Esophagus (tissue), 2 donors: ENCODE results near the gene KIZ. TPM values are rescaled to one million over a fixed set of nuclear protein-coding genes. Genes with fewer than 3 reads are reported as not detected.

Source experiments
- H3K27ac ChIP-seq, 2 donors: one replicate each; pipeline ENCODE4 v1.5.1; 2013; ENCODE audit warnings: low read depth in 2 of 2, mild to moderate bottlenecking in 2 of 2, inconsistent platforms in 1 of 2, low read length in 1 of 2, moderate library complexity in 1 of 2
- H3K27me3 ChIP-seq, 2 donors: one replicate each; pipeline ENCODE4 v1.6.1; 2013; ENCODE audit warnings: low read length in 2 of 2, control low read depth in 1 of 2, mild to moderate bottlenecking in 1 of 2; ENCODE audit not compliant: insufficient read depth in 2 of 2, control insufficient read depth in 1 of 2
- H3K36me3 ChIP-seq, 2 donors: one replicate each; pipeline ENCODE4 v1.6.1; 2013; ENCODE audit warnings: low read length in 1 of 2; ENCODE audit not compliant: control insufficient read depth in 2 of 2, insufficient read depth in 2 of 2
- H3K4me1 ChIP-seq, 2 donors: one replicate each; pipeline ENCODE4 v1.6.1; 2013; ENCODE audit warnings: low read length in 1 of 2; ENCODE audit not compliant: control insufficient read depth in 2 of 2, insufficient read depth in 2 of 2
- H3K4me3 ChIP-seq, 2 donors: one replicate each; pipeline ENCODE4 v1.5.1; 2013; ENCODE audit warnings: low read length in 2 of 2, mild to moderate bottlenecking in 2 of 2, low read depth in 1 of 2, moderate library complexity in 1 of 2
- H3K9me3 ChIP-seq, 2 donors: one replicate each; pipeline ENCODE4 v1.6.1; 2013; ENCODE audit warnings: mild to moderate bottlenecking in 2 of 2, low read depth in 1 of 2, low read length in 1 of 2, moderate library complexity in 1 of 2; ENCODE audit not compliant: control insufficient read depth in 2 of 2, insufficient read depth in 1 of 2
- WGBS, 2 donors: extraction: QIAGEN DNeasy Blood & Tissue Kit; methylation state at CpG; one replicate each; pipeline ENCODE4 v1.1.7; 2013; 5-methylcytosine and 5-hydroxymethylcytosine counted together
- polyA plus RNA-seq, 2 donors: library from polyadenylated mRNA; stranded (reverse); fragments of 200-250 nt; gene quantifications; one replicate each; pipeline ENCODE4 v1.2.3, GENCODE V29; 2013
- donor health status: healthy with polysubstance abuse.
- donor health status: Bipolar disorder and iron deficiency.

KIZ gene
- polyA plus RNA-seq, 2 donors, result 4.0 to 5.7 TPM

DNA sequence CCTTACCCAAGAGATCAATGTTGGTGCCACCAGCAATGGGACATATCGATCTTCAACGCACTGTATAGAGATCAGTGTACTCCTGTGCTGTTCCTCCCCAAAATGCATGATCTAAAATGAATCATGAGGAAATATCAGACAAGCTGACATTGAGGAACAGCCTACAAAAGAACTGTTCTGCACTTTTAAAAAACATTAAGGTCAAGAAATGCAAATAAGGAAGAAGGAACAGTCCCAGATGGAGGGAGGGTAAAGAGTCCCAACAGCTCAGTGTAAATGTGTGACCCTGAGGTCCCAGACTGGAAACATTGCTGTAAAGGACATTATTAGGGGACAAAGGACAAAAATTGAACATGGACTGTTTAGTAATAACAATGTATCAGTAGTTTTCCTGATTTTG, 152.9 kb downstream of the KIZ start:
- WGBS, 2 donors, result 93 to 95% methylated on average over 2 of the region's 2 CpGs
- no peaks in the 10 kb centered on the region for H3K36me3 ChIP-seq
- no peak overlapping the region for H3K4me3 ChIP-seq
- no peak overlapping the region for H3K27ac ChIP-seq
- H3K27me3 ChIP-seq, result no peaks in the 10 kb centered on the region
- H3K9me3 ChIP-seq, result no peaks in the 10 kb centered on the region
- H3K4me1 ChIP-seq, result no peaks in the 10 kb centered on the region

DNA sequence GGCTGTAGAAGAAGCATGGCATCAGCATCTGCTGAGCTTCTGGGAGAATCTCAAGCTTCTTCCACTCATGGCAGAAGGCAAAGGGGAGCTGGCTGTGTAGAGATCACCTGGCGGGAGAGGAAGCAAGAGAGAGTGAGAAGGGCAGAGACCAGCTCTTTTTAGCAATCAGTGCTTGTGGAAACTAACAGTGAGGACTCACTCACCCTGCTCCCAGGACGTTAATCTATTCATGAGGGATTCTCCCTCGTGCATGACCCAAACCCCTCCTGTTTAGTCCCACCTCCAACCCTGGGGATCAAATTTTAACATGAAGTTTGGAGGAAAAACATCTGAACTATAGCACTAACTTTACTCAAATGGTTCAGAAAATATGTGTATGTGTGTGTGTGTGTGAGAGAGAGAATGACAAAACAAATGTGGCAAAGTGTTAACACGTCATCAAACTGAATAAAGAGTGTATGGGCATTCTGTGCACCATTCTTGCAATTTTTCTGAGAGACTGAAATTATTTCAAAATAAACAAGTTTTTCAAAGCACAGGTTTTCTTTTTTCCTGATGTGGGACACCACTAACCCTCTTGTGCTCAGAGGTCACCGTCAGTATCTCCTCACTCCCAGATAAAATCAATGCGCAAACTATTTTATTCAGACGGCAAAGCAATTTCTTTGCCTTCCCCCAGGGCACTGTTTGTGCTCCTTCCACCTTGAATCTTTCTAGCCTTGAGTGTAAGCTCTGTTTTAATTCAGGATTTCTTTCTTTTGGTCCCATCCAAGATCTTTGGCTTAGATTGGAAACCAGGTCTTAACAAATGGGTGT, 154.0 kb downstream of the KIZ start:
- no peaks in the 10 kb centered on the region for H3K9me3 ChIP-seq

DNA sequence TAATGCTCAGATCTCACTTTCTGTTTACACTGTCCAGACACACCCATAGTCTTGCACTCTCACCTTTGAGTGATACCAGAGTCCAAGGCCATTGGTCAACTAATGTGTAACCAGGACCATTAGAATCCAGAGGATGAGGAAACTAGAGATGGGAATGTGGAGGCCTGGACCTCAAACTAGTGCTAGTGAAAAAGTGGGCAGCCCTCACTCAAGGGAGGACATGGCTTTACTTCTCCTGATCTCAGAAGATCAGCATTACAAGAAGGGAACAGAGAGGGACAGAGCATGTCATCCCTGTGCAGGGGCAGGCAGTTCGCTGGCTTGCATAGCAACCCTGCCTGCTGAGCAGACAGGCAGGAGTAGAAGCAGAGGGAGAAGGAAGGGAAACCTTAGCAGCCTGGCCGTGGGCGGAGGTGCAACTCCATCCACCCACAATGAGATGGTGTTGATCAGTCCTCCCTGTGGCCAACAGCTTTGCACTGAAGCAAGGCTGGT, 154.7 kb downstream of the KIZ start:
- H3K36me3 ChIP-seq, result no peaks in the 10 kb centered on the region
- H3K4me3 ChIP-seq, result no peak overlapping the region
- no peaks in the 10 kb centered on the region for H3K9me3 ChIP-seq
- H3K27ac ChIP-seq, result no peak overlapping the region
- H3K4me1 ChIP-seq, result no peaks in the 10 kb centered on the region
- 51 to 72% methylated on average over 3 of the region's 3 CpGs for WGBS, 2 donors
- no peaks in the 10 kb centered on the region for H3K27me3 ChIP-seq

More for the DNA sequence above, 154.0 kb downstream of the KIZ start:
- no peaks in the 10 kb centered on the region for H3K36me3 ChIP-seq
- no peaks in the 10 kb centered on the region for H3K27me3 ChIP-seq
- no peak overlapping the region for H3K4me3 ChIP-seq
- no peak overlapping the region for H3K27ac ChIP-seq
- 50 to 58% methylated on average over 7 of the region's 7 CpGs for WGBS, 2 donors
- no peaks in the 10 kb centered on the region for H3K4me1 ChIP-seq

DNA sequence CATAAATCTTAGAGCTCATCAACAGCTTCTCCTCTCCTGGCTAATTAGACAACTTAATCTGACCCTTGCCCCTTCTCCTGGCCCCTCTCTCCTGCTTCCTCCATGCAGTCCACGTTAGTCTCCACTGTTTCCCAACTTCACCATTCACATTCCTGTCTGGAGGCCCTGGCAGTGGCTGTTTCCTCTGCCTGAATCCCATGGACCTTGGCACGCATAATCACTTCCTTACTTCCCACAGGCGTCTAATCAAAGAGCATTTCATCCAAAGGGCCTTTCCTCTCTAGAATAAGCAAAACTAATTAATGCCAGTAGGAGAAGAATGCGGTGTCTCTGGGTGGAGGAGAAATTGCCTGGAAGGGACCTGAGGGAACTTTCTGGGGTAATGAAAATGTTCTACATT, 160.9 kb downstream of the KIZ start:
- Histone ChIP-seq H3K27me3 (no peaks in the 10 kb centered on the region), H3K4me3 (no peak overlapping the region), H3K27ac (no peak overlapping the region), H3K4me1 (no peaks in the 10 kb centered on the region), H3K36me3 (no peaks in the 10 kb centered on the region), H3K9me3 (no peaks in the 10 kb centered on the region)
- 61 to 63% methylated on average over 4 of the region's 4 CpGs for WGBS, 2 donors

DNA sequence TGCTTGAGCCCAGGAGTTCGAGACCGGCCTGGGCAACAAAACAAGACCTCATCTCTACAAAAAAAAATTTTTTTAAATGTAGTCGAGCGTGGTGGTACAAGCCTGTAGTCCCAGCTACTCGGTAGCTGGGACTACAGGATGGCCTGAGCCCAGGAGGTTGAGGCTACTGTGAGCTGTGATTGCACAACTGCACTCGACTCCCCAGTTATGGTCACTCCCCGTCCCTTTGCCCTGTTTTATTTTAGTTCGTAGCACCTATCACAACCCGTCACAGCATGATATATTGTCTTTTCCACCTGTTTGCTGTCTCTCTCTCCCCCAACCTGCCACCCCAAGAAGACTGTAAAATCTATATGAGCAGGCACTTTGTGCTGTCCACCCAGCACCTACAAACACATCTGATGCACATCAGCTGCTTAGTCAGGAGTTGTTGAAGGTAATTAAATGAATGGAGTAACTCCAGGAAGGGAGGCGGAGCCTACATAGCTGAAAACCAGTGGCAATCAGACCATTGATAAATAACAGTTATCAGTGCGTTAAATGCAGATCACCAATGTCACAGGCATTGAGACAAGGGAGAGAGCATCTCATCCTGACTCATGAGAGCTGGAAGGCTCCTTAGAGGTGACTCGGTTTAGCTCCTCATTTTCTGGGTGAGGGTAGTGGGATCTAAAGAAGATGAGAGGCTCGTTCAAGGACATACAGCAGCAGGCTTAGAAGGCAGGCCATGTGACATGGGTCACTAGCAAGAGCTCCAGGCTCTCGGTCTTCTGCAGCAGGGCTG, 162.9 kb downstream of the KIZ start:
- Histone ChIP-seq H3K27ac (no peak overlapping the region), H3K4me3 (no peak overlapping the region)
- WGBS, 2 donors, result 69 to 76% methylated on average over 14 of the region's 14 CpGs

DNA sequence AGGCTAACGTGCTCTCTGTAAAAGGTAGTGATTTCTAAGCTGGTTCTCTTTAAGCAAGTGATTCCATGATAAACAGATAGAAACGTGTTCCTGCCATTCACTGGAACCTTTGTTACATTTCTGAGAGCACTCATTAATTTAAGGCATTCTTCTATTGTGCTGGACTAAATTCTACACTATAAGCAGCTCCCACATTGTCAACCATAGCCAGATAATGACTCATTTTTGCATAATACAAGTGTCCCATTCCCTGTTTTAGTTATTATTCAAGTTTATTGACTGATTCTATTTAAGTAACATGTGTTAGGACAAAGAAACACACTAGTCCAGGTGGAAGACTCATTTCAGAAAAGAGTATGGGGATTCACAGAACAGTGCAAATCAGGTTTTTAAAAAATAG, 163.8 kb downstream of the KIZ start:
- H3K36me3 ChIP-seq, result no peaks in the 10 kb centered on the region
- no peaks in the 10 kb centered on the region for H3K4me1 ChIP-seq
- WGBS, 2 donors, result 20 to 29% methylated on average over 2 of the region's 2 CpGs
- no peaks in the 10 kb centered on the region for H3K9me3 ChIP-seq
- no peak overlapping the region for H3K27ac ChIP-seq
- no peak overlapping the region for H3K4me3 ChIP-seq
- H3K27me3 ChIP-seq, result no peaks in the 10 kb centered on the region

More for the DNA sequence above, 162.9 kb downstream of the KIZ start:
- H3K4me1 ChIP-seq, result no peaks in the 10 kb centered on the region
- H3K36me3 ChIP-seq, result no peaks in the 10 kb centered on the region
- no peaks in the 10 kb centered on the region for H3K9me3 ChIP-seq
- no peaks in the 10 kb centered on the region for H3K27me3 ChIP-seq

DNA sequence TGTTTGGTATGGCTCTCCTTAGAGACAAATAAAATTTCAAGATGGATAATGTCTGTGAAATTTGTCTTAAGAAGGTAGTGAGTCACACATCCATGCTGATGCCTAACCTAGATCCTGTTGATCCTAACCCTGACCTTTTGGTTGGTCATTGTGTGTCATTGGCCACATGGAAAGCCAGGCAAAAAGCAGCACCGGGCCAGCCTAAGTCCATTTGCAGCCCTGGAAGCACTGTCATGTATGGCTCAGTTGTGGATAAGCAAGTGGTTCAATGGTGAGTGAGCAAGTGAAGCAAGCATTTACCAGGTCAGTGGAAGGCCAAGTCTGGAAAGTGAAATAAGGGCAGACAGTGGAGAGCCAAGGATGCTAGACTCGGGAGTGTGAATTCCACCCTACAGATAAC, 165.1 kb downstream of the KIZ start:
- no peaks in the 10 kb centered on the region for H3K4me1 ChIP-seq
- no peak overlapping the region for H3K4me3 ChIP-seq
- H3K36me3 ChIP-seq, result no peaks in the 10 kb centered on the region
- H3K9me3 ChIP-seq, result no peaks in the 10 kb centered on the region
- H3K27me3 ChIP-seq, result no peaks in the 10 kb centered on the region
- 86% methylated on average over 2 of the region's 2 CpGs for WGBS, 2 donors
- no peak overlapping the region for H3K27ac ChIP-seq

DNA sequence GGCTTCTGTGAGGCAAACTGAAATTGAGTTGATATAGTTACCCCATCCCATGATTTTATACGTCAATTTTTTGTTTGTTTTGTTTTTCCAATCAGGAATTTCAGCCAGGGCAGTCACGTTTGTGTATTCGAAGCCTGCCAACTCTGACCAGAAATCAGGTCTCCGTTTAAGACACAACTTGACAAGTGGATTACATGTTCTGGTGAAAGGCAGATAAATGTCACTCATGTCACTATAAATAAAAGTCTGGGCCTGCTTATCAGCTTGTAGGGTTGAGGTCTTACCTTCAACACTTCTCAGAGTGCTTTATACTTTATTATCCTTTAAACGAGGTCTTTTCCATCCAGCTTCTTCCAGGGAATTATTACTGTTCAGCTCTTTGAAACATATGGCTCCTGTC, 168.9 kb downstream of the KIZ start:
- Histone ChIP-seq H3K4me3 (no peak overlapping the region), H3K27me3 (no peaks in the 10 kb centered on the region), H3K27ac (no peak overlapping the region), H3K9me3 (no peaks in the 10 kb centered on the region), H3K36me3 (no peaks in the 10 kb centered on the region), H3K4me1 (no peaks in the 10 kb centered on the region)
- WGBS, 2 donors, result 68 to 80% methylated on average over 5 of the region's 5 CpGs
